Measurements from ENCODE around the gene TNN. TPM values are rescaled to one million over a fixed set of nuclear protein-coding genes. Genes with fewer than 3 reads are reported as not detected.
A peak's percentile ranks its signal among the peaks of the same experiment; 100 is the strongest.

The TNN gene
- total RNA-seq, 1 experiment from 2014 or later = not detected

DNA sequence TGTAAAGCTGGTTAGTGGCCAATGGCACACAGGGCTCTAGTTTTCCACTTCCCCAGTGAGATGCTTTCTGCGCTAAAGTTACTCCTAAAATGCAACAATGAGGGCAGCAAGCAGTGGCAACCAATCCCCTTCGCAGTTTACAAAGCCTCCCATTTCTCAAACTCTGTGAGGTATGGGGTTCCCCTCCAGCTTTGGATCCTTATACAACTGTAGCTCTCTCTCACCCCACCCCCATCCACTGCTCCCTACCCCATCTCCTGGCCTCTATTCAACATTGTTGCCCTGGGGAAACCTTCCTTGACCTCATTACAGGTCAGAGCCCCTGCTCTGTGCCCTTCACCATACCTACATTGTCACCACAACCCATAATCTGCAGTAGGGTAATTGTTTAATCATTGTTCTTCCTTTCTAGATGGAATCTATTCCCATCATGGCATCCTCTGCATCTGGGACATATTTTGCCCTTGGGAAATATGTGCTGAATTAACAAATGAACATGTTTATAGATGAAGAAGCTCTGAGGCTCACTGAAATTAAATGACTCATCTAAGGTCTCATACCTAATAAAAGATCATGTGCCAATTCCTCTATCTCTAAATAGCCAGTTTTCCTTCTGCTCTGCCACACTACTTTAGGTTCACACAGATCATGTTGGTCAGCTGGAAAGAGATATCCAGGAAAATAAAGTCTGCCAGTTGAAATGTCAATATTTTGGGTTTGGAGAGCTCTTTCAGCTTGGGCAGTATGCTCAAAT is 112.4 kb downstream of the TNN start:
- Histone ChIP-seq H3K27ac (no peak overlapping the region), H3K27me3 (no peaks in the 10 kb centered on the region), H3K4me1 (peaks cover 3% of the 10 kb centered on the region; the same call in 1 of the 2 replicates), H3K4me3 (no peak overlapping the region), H3K9me3 (replicated peaks) (no peaks in the 10 kb centered on the region), H3K36me3 (no peaks in the 10 kb centered on the region)
- no peak for DNase-seq

DNA sequence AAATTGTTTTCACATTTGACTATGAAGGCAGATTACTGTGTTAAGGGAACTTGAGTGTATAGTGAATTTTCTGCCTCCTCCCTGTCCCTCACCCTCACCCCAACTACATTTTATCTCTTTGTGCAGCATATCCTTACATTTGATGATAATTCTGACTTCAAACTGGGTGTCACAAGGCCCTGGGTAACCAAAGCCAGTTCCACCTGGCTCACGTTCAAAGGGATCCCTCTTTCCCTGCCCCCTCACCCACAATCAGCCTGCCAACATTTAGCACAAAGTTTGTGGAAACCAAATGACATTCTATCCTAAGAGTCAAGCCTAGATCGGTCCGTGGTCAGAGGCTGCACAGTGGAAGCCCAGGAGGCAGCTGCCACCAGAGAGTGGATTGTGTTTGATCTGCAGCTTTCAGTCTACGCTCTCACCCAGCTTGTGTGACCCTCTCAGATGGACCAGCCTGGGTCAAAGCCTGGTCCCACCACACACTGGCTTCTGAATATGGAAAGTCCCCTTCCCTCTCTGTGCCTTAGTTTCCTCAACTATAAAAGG is 114.6 kb downstream of the TNN start:
- Histone ChIP-seq H3K9me3 (replicated peaks) (no peaks in the 10 kb centered on the region), H3K27me3 (no peaks in the 10 kb centered on the region), H3K27ac (no peak overlapping the region), H3K4me3 (no peak overlapping the region), H3K36me3 (no peaks in the 10 kb centered on the region), H3K4me1 (no peaks in the 10 kb centered on the region)
- DNase-seq = no peak

DNA sequence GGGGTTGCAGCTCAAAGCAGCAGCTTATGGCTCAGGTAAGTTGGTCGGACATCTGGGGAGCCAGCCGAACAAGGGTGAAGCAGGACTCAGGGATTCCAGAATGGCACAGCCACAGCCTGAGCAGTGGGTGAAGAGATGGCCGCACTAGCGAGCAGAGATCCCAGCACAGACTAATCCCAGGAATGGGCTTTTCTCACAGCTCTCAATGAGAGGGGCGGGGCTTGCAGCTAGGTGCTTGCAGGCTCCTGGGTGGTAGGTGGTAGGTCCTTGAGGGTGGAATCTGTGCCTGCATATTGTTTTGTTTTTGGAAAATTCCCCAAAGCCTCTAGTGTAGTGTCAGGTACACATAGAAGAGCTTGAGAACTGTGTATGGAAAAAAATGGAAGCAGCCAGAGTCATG is 116.0 kb downstream of the TNN start:
- H3K4me3 ChIP-seq = no peak overlapping the region

DNA sequence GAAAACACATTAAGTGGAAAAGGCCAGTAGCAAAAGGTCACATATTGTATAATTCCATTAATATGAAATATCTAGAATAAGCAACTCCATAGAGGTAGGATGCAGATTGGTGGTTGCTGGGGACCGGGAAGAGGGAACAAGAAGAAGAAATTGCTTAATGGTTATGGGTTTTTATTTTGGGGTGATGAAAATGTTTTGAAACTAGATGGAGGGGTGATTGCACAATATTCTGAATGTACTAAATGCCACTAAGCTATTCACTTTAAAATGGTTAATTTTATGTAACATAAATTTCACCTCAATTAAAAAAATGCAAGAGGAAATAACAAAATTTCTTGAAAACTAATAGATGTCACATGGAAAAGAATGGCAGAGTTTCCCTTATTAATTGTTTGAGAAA is 118.3 kb downstream of the TNN start:
- Histone ChIP-seq H3K4me3 (no peak overlapping the region), H3K27me3 (no peaks in the 10 kb centered on the region)

More for the DNA sequence above, 116.0 kb downstream of the TNN start:
- Histone ChIP-seq H3K9me3 (replicated peaks) (no peaks in the 10 kb centered on the region), H3K4me1 (no peaks in the 10 kb centered on the region), H3K27ac (no peak overlapping the region), H3K36me3 (no peaks in the 10 kb centered on the region), H3K27me3 (no peaks in the 10 kb centered on the region)
- DNase-seq = no peak

DNA sequence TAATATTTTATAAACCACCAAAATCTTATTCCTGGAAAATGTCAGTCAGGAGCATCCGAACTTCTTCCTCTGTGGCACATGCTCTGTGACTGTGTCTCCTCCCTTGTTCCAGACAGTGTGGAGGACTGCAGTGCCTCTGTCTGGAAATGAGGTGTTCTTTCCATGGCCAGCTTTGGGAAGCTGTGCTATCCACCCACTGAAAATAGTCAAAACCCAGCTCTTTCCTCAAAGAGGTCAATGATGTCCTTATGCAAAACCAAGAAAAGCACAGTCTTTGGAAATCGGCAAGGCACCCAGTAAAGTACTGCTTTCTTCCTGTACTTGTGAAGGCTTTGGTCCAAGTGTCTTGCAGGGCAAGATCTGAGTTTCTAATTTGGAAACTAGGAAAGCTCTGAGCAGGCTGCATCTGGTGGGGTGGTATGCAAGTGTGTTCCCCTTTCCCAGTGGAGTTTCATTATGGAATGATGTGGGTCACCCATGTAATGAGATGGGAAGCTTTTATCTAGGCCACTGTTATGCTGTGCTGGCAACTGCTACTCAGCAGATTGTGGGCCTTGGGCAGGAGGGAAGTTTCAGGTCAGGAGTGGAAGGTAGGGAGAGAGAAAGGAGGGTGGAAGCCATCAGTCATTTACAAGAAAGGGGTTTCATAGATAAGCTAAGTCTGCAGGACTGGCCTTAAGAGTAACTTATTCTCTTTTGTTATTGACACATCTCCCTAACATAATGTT is 119.0 kb downstream of the TNN start:
- no peaks in the 10 kb centered on the region for H3K4me1 ChIP-seq
- H3K9me3 ChIP-seq (replicated peaks) = no peaks in the 10 kb centered on the region
- H3K27ac ChIP-seq = no peak overlapping the region
- H3K4me3 ChIP-seq = no peak overlapping the region
- no peaks in the 10 kb centered on the region for H3K36me3 ChIP-seq
- no peak for DNase-seq
- no peaks in the 10 kb centered on the region for H3K27me3 ChIP-seq

More for the DNA sequence above, 118.3 kb downstream of the TNN start:
- Histone ChIP-seq H3K27ac (no peak overlapping the region), H3K36me3 (no peaks in the 10 kb centered on the region), H3K9me3 (replicated peaks) (no peaks in the 10 kb centered on the region), H3K4me1 (no peaks in the 10 kb centered on the region)
- DNase-seq = no peak

DNA sequence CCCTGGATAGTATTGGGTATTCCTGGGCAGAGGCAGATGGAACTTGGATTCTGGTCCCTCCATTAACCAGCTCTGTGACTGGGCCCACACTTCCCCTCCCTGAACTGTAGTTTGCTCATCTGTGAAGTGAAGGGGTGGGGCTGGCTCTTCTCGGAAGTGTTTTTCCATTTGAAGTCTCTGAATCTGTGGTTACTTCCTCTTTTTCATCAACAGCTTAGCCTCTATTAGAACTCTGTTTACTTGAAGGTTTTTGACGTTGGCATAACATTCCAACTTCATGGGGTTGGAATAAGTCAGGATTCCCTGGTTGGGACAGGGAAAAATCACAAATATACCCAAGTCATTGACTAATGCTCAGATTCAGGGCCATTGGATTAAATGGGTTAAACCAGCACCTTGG is 121.3 kb downstream of the TNN start:
- Histone ChIP-seq H3K4me1 (peaks cover 4% of the 10 kb centered on the region), H3K27ac (no peak overlapping the region), H3K4me3 (no peak overlapping the region), H3K36me3 (no peaks in the 10 kb centered on the region), H3K9me3 (replicated peaks) (no peaks in the 10 kb centered on the region), H3K27me3 (no peaks in the 10 kb centered on the region)
- DNase-seq = no peak

DNA sequence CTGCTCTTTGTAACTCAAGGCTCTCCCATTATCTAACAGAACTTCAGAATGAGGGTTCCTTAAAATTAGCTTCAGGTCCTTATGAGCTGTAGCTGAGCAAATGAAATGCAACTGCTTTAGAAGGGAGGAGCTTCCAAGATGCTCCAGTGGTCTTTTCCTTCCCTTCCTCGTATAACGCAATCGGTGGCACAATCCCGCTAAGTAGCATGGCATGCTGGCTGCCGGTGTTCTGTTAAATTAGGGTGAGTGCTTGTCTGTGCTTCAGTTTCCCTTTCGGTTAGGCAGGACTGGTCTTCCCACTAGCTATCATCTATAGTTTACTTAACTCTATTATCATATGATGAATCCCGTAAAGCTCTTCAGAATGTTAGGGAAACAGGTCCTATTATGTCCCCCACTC is 124.0 kb downstream of the TNN start:
- no peaks in the 10 kb centered on the region for H3K9me3 ChIP-seq (replicated peaks)
- H3K27ac ChIP-seq = no peak overlapping the region
- no peak for DNase-seq
- no peaks in the 10 kb centered on the region for H3K27me3 ChIP-seq
- H3K36me3 ChIP-seq = no peaks in the 10 kb centered on the region
- peak overlapping the region; percentile 60; the same call in 1 of the 2 replicates for H3K4me3 ChIP-seq
- peaks cover 4% of the 10 kb centered on the region for H3K4me1 ChIP-seq

DNA sequence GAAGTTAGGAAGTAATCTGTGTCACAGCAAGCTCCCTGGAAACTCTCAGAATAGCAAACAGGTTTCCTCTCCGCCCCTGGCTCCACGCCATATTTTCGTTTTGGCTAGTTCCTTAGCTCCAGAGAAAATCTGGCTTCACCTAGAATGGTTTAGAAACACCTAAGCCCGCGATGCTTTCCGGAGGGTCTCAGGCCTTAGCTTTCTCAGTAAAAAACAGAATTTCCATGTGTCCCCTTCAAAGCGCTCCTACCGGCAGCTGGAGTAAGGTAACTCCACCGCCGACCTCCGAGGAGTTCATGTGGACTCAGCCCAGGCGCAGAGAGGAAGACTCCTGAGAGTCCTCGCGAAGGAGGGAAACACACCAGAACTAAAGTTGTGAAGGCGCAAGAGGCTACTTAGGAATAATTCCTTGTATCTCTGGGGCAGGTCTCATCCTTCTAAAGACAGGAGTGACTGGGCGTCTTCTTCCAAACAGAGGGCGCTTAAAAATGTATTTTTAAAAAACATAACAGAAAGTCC is 124.5 kb downstream of the TNN start:
- H3K36me3 ChIP-seq = no peaks in the 10 kb centered on the region
- peak overlapping the region; percentile 60 for H3K4me3 ChIP-seq
- H3K27me3 ChIP-seq = no peaks in the 10 kb centered on the region
- no peaks in the 10 kb centered on the region for H3K9me3 ChIP-seq (replicated peaks)
- peak in 1 of 2 experiments; percentile 28 for DNase-seq
- no peak overlapping the region for H3K27ac ChIP-seq
- H3K4me1 ChIP-seq = peaks cover 4% of the 10 kb centered on the region

DNA sequence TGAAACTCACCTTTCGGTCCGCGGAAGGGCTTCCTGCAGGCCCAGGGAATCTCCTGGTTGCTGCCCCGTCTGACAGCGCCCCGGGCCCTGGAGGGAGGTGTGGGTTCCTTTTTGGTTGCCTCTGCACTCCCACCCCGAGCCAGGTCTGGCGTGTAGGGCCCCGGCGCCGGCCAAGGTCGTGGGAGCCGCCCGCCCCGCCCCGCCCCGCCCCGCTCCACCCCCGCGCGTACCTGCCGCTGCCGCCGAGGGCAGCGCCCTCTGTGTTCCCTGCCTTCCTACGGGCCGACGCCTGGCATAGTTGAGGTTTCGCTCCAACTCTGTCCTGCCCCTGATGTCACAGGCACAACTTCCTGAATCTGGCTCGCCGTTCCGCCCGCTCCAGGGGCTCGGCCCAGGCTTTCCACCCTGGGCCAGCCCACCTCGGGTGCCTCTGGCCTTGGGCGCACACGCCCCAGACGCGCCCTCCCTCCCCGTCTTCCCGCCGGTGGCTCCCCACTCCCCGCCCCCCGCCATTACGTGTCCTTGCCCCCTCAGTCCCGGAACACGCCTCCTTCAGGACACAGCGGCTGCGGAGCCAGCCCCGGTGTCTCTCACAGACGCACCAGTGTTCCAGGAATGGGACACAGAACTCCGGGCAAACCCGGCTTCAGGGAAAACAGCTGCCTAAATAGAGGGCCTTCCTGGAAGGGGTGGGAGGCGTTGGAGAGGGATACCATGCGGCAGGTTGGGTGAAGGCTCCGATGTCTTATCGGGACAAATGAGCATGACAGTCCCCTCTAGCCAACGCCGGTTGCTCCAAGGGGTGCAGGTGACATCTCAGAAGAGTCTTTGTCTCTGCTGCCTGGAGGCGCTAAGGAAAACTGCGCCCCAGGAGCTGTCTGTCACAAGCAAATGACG is 125.2 kb downstream of the TNN start, which contains the start of gene KIAA0040:
KIAA0040 (minus strand) TSS at position 147 of the 897 bp plus-strand sequence. CDS start 31,763 bp downstream, outside the sequence.
- Histone ChIP-seq H3K27me3 (no peaks in the 10 kb centered on the region), H3K4me3 (peak within 1 kb of the TSS; percentile 60), H3K36me3 (no peaks in the 10 kb centered on the region), H3K27ac (peak within 1 kb of the TSS; percentile 42), H3K9me3 (replicated peaks) (no peaks in the 10 kb centered on the region), H3K4me1 (peaks cover 4% of the 10 kb centered on the region)
- peak; percentile 74 to 78 for DNase-seq

DNA sequence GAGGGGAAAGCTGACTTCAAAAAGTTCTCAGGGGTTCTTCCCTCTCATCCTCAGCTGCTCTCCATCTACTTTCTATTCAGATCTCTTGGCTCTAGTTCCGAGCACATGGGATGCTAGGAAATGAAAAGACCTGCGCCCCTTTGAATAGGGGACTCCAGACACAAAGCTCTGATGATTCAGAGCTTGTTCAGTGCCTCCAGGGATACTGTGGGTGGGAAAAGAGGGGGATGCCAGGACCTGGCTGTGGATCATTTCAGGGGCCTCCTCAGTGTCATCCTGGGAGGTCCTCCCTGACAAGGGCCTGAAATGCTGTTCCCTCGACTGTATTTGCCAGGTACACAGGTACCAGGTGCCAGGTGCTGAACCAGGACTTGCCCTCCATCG is 125.9 kb downstream of the TNN start:
- peak overlapping the region; percentile 60 for H3K4me3 ChIP-seq
- H3K27ac ChIP-seq = peak overlapping the region; percentile 42; the same call in 1 of the 2 replicates
- H3K27me3 ChIP-seq = no peaks in the 10 kb centered on the region
- no peaks in the 10 kb centered on the region for H3K36me3 ChIP-seq
- peaks cover 4% of the 10 kb centered on the region for H3K4me1 ChIP-seq
- no peak for DNase-seq
- H3K9me3 ChIP-seq (replicated peaks) = no peaks in the 10 kb centered on the region

DNA sequence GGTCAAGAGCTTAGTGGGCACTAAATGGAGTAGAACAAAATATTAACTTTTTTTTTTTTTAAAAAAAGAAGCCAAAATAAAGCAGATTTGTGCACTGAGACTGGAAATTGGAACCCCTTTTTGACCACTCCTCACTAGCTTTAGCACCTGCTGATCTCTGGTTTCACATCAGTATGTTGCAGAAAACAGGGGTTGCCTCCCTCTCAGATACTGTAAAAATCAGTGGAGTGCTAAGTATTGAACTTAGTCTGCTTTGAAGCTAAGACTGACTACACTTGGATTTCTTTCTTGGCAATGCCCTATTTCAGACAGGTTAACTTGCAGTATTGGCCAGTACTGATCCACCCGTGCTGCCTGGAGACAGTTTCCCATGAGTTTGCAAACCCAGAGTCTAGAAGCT is 127.6 kb downstream of the TNN start:
- Histone ChIP-seq H3K4me3 (no peak overlapping the region), H3K4me1 (peaks cover 4% of the 10 kb centered on the region), H3K27ac (no peak overlapping the region), H3K27me3 (no peaks in the 10 kb centered on the region), H3K36me3 (no peaks in the 10 kb centered on the region), H3K9me3 (replicated peaks) (no peaks in the 10 kb centered on the region)
- no peak for DNase-seq

DNA sequence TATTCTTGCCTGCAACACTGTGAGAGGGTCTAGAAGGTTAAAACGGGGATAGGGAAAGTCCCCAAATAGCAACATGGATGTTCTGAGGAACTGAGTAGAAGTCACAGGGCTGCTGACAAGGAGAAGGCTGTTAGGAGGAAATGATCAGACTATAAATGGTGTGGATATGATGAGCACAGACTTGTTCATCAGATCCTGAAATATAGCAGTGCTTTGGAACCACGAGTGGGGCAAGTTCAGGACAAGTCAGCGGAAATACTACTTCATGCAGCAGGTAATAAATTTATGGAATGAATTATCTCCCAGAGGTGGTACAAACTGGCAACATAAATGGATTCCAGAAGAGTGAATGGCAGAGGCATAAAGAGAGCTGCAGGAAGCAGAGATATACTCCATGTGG is 128.2 kb downstream of the TNN start:
- peaks cover 5% of the 10 kb centered on the region for H3K4me1 ChIP-seq
- H3K36me3 ChIP-seq = no peaks in the 10 kb centered on the region
- H3K9me3 ChIP-seq (replicated peaks) = no peaks in the 10 kb centered on the region
- no peak for DNase-seq
- no peak overlapping the region for H3K4me3 ChIP-seq
- no peak overlapping the region for H3K27ac ChIP-seq
- H3K27me3 ChIP-seq = no peaks in the 10 kb centered on the region

DNA sequence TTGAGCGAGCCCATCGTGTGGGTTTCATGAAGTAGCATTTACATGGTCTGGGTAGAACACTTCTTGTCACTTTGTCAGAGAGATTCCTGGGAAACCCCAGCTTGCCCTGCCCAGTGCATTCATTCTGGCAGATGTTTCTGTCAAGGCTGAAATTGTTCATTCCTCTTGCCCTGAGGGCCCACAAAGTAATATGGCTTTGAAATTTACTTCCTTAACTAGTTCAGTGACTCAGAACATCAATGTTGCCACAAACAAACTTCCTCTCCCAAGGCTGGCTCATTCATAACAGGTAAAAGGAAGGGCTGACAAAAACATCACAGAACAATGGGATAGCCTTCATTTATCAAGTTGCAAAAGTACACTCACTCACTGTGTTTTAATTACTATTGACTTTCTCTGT is 129.9 kb downstream of the TNN start:
- DNase-seq = no peak
- Histone ChIP-seq H3K9me3 (replicated peaks) (no peaks in the 10 kb centered on the region), H3K36me3 (no peaks in the 10 kb centered on the region), H3K27me3 (no peaks in the 10 kb centered on the region), H3K4me3 (no peak overlapping the region), H3K27ac (no peak overlapping the region), H3K4me1 (peaks cover 16% of the 10 kb centered on the region)
